CD14-positive monocyte (primary cell): ENCODE data around the gene RAB26. TPM values are rescaled to one million over a fixed set of nuclear protein-coding genes. Genes with fewer than 3 reads are reported as not detected.

Source experiments
- DNase-seq, 3 donors: peaks; one replicate each; pipeline ENCODE4 v3.0.0-alpha.2; 2011 to 2022
- H2AFZ ChIP-seq: 2 replicates; pipeline ENCODE4 v1.6.0; 2012; ENCODE audit warnings: mild to moderate bottlenecking, low read depth, low read length, inconsistent platforms; ENCODE audit not compliant: insufficient read depth, poor library complexity, severe bottlenecking
- H3K27ac ChIP-seq, 2 donors: 1 replicate in 1 of 2; 2 replicates in 1 of 2; pipeline ENCODE4 v1.5.1; 2012 to 2013; ENCODE audit warnings: low read length in 2 of 2, control low read depth in 1 of 2, inconsistent platforms in 1 of 2, low read depth in 1 of 2, mild to moderate bottlenecking in 1 of 2
- H3K27me3 ChIP-seq, 2 donors: one replicate each; pipeline versions ENCODE4 v1.6.0 to v1.6.1; 2011 to 2013; ENCODE audit warnings: low read length in 2 of 2; ENCODE audit not compliant: control insufficient read depth in 2 of 2, insufficient read depth in 2 of 2
- H3K36me3 ChIP-seq, 2 donors: replicated peaks in 1 of 2; 1 replicate in 1 of 2; 2 replicates in 1 of 2; pipeline versions ENCODE4 v1.5.1 to v1.6.1; 2012 to 2013; ENCODE audit warnings: low read length in 2 of 2, control low read depth in 1 of 2, inconsistent platforms in 1 of 2, mild to moderate bottlenecking in 1 of 2; ENCODE audit not compliant: insufficient read depth in 2 of 2, control insufficient read depth in 1 of 2
- H3K4me1 ChIP-seq, 2 donors: 1 replicate in 1 of 2; 2 replicates in 1 of 2; pipeline versions ENCODE4 v1.5.1 to v1.6.1; 2012 to 2013; ENCODE audit warnings: low read length in 2 of 2, control low read depth in 1 of 2, inconsistent platforms in 1 of 2, mild to moderate bottlenecking in 1 of 2, moderate library complexity in 1 of 2; ENCODE audit not compliant: insufficient read depth in 2 of 2, control insufficient read depth in 1 of 2
- H3K4me2 ChIP-seq: replicated peaks from 2 replicates; pipeline ENCODE3; 2012; ENCODE audit warnings: low read length, moderate library complexity, mild to moderate bottlenecking; ENCODE audit not compliant: poor library complexity, severe bottlenecking; ENCODE audit errors: extremely low read depth
- H3K4me3 ChIP-seq, 3 experiments: fragments of 200-600 bp in 1 of 3; sonication (generic) in 1 of 3; replicated peaks in 1 of 3; 1 replicate in 2 of 3; 2 replicates in 1 of 3; pipeline ENCODE4 v1.5.1; 2011 to 2013; ENCODE audit warnings: low read length in 3 of 3, mild to moderate bottlenecking in 3 of 3, control low read depth in 2 of 3, low read depth in 2 of 3, inconsistent platforms in 1 of 3, moderate library complexity in 1 of 3
- H3K79me2 ChIP-seq: 2 replicates; pipeline ENCODE4 v1.6.0; 2012; ENCODE audit warnings: mild to moderate bottlenecking, control low read depth, inconsistent platforms, low read length, moderate library complexity; ENCODE audit not compliant: insufficient read depth
- H3K9ac ChIP-seq: 2 replicates; pipeline ENCODE4 v1.6.0; 2017; ENCODE audit warnings: low read length, mild to moderate bottlenecking; ENCODE audit not compliant: insufficient read depth, poor library complexity, severe bottlenecking
- H3K9me3 ChIP-seq, 2 donors: replicated peaks in 1 of 2; 1 replicate in 1 of 2; 2 replicates in 1 of 2; pipeline versions ENCODE4 v1.5.1 to v1.6.1; 2012 to 2013; ENCODE audit warnings: low read length in 2 of 2, control low read depth in 1 of 2; ENCODE audit not compliant: control insufficient read depth in 1 of 2, insufficient read depth in 1 of 2
- H4K20me1 ChIP-seq: 2 replicates; pipeline ENCODE4 v1.6.0; 2012; ENCODE audit warnings: mild to moderate bottlenecking, low read length, control low read depth, moderate library complexity; ENCODE audit not compliant: insufficient read depth
- H3K27ac Mint-ChIP-seq, 7 donors: one replicate each; pipeline ENCODE4 v1.8.0; 2020; ENCODE audit warnings: mild to moderate bottlenecking in 7 of 7, mixed read lengths in 7 of 7, moderate library complexity in 6 of 7, inconsistent platforms in 2 of 7
- H3K27me3 Mint-ChIP-seq, 3 donors: one replicate each; pipeline ENCODE4 v1.8.0; 2021 to 2022; ENCODE audit warnings: low read depth in 3 of 3, mild to moderate bottlenecking in 3 of 3, mixed read lengths in 3 of 3, moderate library complexity in 3 of 3, inconsistent platforms in 1 of 3
- H3K36me3 Mint-ChIP-seq, 2 donors: one replicate each; pipeline ENCODE4 v1.8.0; 2020; ENCODE audit warnings: mixed read lengths in 2 of 2, inconsistent platforms in 1 of 2, mild to moderate bottlenecking in 1 of 2
- H3K4me1 Mint-ChIP-seq: one replicate; pipeline ENCODE4 v1.8.0; 2020; ENCODE audit warnings: mild to moderate bottlenecking, mixed read lengths
- H3K4me3 Mint-ChIP-seq, 2 donors: one replicate each; pipeline ENCODE4 v1.8.0; 2020; ENCODE audit warnings: mild to moderate bottlenecking in 2 of 2, mixed read lengths in 2 of 2, moderate library complexity in 1 of 2
- H3K9me3 Mint-ChIP-seq, 7 donors: one replicate each; pipeline ENCODE4 v1.8.0; 2020 to 2022; ENCODE audit warnings: mixed read lengths in 7 of 7, mild to moderate bottlenecking in 6 of 7, moderate library complexity in 6 of 7, inconsistent platforms in 2 of 7
- WGBS: methylation state at CpG from one replicate; pipeline ENCODE4 v1.1.5; 2013; ENCODE audit warnings: missing lambda C conversion rate; ENCODE audit not compliant: insufficient coverage; 5-methylcytosine and 5-hydroxymethylcytosine counted together
- intact Hi-C, 2 donors: fragments of 100-400 bp; cut with micrococcal nuclease; formaldehyde crosslinking; loops; one replicate each; pipeline versions ENCODE4 v1.15.0 to v1.15.1; 2023
- polyA plus RNA-seq, 3 donors: library from polyadenylated mRNA; depleted of rRNA in 1 of 3; unstranded in 2 of 3; stranded (reverse) in 1 of 3; fragments of 300-500 nt in 2 of 3; fragments of >200 nt in 1 of 3; fragmentation: Illumina TruSeq in 2 of 3; gene quantifications; 1 replicate in 2 of 3; 2 replicates in 1 of 3; pipeline ENCODE4 v1.2.3, GENCODE V29; 2012 to 2021
- TF ChIP-seq, protein P1 (sequence below): fragments of 200-600 bp; IDR thresholded peaks from one replicate; pipeline ENCODE4 v1.8.0; 2022; ENCODE audit warnings: antibody characterized with exemption, mild to moderate bottlenecking

RAB26 gene
- polyA plus RNA-seq, 3 donors = not detected

DNA sequence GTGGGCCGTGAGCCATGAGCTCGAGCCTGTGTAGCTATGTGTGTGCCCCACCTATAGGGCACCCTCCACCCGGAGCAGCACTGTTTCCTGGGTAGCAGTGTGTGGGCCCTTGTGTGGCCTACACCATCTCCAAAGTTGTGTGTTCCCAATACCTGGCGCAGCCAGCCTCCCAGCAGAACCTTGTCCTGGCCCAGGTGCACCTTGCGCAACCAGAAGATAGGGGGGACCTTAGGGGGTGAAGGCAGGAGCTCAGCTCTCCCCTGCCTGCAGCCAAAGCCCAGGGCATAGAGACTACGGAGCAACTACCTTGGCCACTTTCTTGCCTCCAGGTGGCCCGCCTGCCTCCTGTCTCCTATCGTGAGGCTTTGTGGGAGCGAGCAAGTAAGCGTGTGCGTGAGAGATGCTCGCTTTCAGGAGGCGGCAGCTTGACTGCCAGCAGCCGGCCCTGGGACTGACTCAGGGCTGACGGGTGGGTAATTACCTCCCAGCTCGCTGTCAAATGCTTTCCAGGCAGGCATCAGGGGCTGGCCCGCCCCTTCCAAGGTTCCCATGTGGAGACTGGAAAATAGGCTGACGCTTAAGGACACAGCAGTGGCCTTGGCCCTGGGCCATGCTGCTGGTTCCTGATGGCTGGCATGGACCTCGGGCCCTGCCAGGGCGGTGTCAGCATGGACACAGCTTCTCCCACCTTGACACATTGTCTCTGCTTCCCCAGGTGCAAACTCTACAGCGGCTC is 26.1 kb downstream of the RAB26 start:
- 98% methylated on average over 15 of the region's 21 CpGs for WGBS
- peak overlapping the region in 1 of 7 donors; percentile 26 for H3K27ac Mint-ChIP-seq
- no peak overlapping the region for H3K27ac ChIP-seq

DNA sequence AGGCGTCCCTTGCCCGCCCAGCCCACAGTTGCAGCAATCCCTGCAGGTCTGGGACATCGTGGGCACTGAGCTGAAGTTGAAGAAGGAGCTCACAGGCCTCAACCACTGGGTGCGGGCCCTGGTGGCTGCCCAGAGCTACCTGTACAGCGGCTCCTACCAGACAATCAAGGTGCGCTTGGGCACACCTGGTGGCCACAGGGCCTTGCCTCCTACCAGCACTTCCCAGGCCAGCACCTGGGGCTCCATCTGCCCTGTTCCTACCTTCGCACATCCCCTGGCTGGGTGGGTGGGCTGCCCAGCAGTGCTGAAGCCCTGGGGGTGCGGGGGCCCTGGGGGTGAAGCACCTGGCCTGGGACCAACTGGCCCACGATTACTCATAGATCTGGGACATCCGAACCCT is 27.0 kb downstream of the RAB26 start:
- H3K27ac ChIP-seq = no peak overlapping the region
- H3K27me3 ChIP-seq = peaks cover 0 to 3% of the 10 kb centered on the region in 2 donors
- no peaks in the 10 kb centered on the region for H4K20me1 ChIP-seq
- no peak overlapping the region for H3K27ac Mint-ChIP-seq
- intact Hi-C loops = no loop called here
- peaks cover 38 to 58% of the 10 kb centered on the region in 2 donors for H3K36me3 Mint-ChIP-seq
- no peak overlapping the region for H3K4me3 ChIP-seq
- no peak overlapping the region for H3K4me2 ChIP-seq
- H3K36me3 ChIP-seq = peaks cover 55 to 70% of the 10 kb centered on the region in 2 donors
- DNase-seq = no peak
- H3K9me3 ChIP-seq = no peaks in the 10 kb centered on the region
- no peaks in the 10 kb centered on the region for H3K79me2 ChIP-seq
- no peak overlapping the region for H3K4me3 Mint-ChIP-seq
- H3K4me1 ChIP-seq = no peaks in the 10 kb centered on the region
- no peak overlapping the region for H2AFZ ChIP-seq
- H3K27me3 Mint-ChIP-seq = peaks cover 0 to 3% (median 2%) of the 10 kb centered on the region in 3 donors
- H3K9me3 Mint-ChIP-seq = peaks cover 0 to 2% (median 0%) of the 10 kb centered on the region in 7 donors
- H3K4me1 Mint-ChIP-seq = no peaks in the 10 kb centered on the region
- TF ChIP-seq, protein P1, sequence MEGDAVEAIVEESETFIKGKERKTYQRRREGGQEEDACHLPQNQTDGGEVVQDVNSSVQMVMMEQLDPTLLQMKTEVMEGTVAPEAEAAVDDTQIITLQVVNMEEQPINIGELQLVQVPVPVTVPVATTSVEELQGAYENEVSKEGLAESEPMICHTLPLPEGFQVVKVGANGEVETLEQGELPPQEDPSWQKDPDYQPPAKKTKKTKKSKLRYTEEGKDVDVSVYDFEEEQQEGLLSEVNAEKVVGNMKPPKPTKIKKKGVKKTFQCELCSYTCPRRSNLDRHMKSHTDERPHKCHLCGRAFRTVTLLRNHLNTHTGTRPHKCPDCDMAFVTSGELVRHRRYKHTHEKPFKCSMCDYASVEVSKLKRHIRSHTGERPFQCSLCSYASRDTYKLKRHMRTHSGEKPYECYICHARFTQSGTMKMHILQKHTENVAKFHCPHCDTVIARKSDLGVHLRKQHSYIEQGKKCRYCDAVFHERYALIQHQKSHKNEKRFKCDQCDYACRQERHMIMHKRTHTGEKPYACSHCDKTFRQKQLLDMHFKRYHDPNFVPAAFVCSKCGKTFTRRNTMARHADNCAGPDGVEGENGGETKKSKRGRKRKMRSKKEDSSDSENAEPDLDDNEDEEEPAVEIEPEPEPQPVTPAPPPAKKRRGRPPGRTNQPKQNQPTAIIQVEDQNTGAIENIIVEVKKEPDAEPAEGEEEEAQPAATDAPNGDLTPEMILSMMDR = no peak
- WGBS = 95% methylated on average over 10 of the region's 10 CpGs
- no peak overlapping the region for H3K9ac ChIP-seq

More for the DNA sequence above, 26.1 kb downstream of the RAB26 start:
- H2AFZ ChIP-seq = no peak overlapping the region
- no peak overlapping the region for H3K4me2 ChIP-seq
- Mint-ChIP-seq H3K4me3 (no peak overlapping the region), H3K4me1 (no peaks in the 10 kb centered on the region), H3K9me3 (peaks cover 0 to 2% (median 0%) of the 10 kb centered on the region in 7 donors), H3K36me3 (peaks cover 38 to 62% of the 10 kb centered on the region in 2 donors), H3K27me3 (peaks cover 0 to 3% (median 2%) of the 10 kb centered on the region in 3 donors)
- TF ChIP-seq, protein P1 = no peak
- no peaks in the 10 kb centered on the region for H3K79me2 ChIP-seq
- H3K4me1 ChIP-seq = no peaks in the 10 kb centered on the region
- H3K9ac ChIP-seq = no peak overlapping the region
- DNase-seq = no peak
- no peaks in the 10 kb centered on the region for H4K20me1 ChIP-seq
- peaks cover 62 to 79% of the 10 kb centered on the region in 2 donors for H3K36me3 ChIP-seq
- intact Hi-C loops = no loop called here
- peaks cover 0 to 3% of the 10 kb centered on the region in 2 donors for H3K27me3 ChIP-seq
- H3K4me3 ChIP-seq = no peak overlapping the region
- no peaks in the 10 kb centered on the region for H3K9me3 ChIP-seq
